GM21825 (cell line): ENCODE results near the gene FOXP1.
"Not testable (repeated sequence)": the region's sequence is repeated elsewhere in the genome, so short reads cannot be mapped to it uniquely, and the experiment has no call there.

ENCODE experiments used
- ATAC-seq: cut with Tn5 transposase; IDR thresholded peaks from one replicate; pipeline ENCODE4 v1.9.1; 2021; ENCODE audit warnings: mild to moderate bottlenecking, moderate library complexity; ENCODE audit not compliant: unreplicated experiment

The FOXP1 gene

GRCh38 chr3:71351403-71352149 lies 232.0 kb downstream of the FOXP1 start:
- ATAC-seq = no peak

GRCh38 chr3:71350998-71351397 lies 232.5 kb downstream of the FOXP1 start:
- ATAC-seq = no peak

- no peak for ATAC-seq
Measured at GRCh38 chr3:71348831-71349230, 234.7 kb downstream of the FOXP1 start.

GRCh38 chr3:71348001-71348632 lies 235.4 kb downstream of the FOXP1 start:
- no peak for ATAC-seq

- no peak for ATAC-seq
Measured at GRCh38 chr3:71346061-71346460, 237.5 kb downstream of the FOXP1 start.

- no peak for ATAC-seq
Measured at GRCh38 chr3:71345429-71346040, 238.0 kb downstream of the FOXP1 start.

- no peak for ATAC-seq
Measured at GRCh38 chr3:71341721-71342120, 241.8 kb downstream of the FOXP1 start.

GRCh38 chr3:71339049-71339448 lies 244.5 kb downstream of the FOXP1 start:
- ATAC-seq = no peak

GRCh38 chr3:71332813-71333212 lies 250.7 kb downstream of the FOXP1 start:
- ATAC-seq = no peak

GRCh38 chr3:71330909-71331308 lies 252.6 kb downstream of the FOXP1 start:
- no peak for ATAC-seq

- ATAC-seq = no peak
Measured at GRCh38 chr3:71330505-71330904, 253.0 kb downstream of the FOXP1 start.

GRCh38 chr3:71329817-71330216 lies 253.7 kb downstream of the FOXP1 start:
- ATAC-seq = no peak

- no peak for ATAC-seq
Measured at GRCh38 chr3:71328926-71329325, 254.6 kb downstream of the FOXP1 start.

- no peak for ATAC-seq
Measured at GRCh38 chr3:71327936-71328335, 255.6 kb downstream of the FOXP1 start.

- ATAC-seq = no peak
Measured at GRCh38 chr3:71325715-71326114, 257.8 kb downstream of the FOXP1 start.

GRCh38 chr3:71324224-71324623 lies 259.3 kb downstream of the FOXP1 start:
- ATAC-seq = not testable (repeated sequence)

GRCh38 chr3:71323558-71323957 lies 260.0 kb downstream of the FOXP1 start:
- no peak for ATAC-seq

GRCh38 chr3:71322154-71322553 lies 261.4 kb downstream of the FOXP1 start:
- ATAC-seq = no peak

- no peak for ATAC-seq
Measured at GRCh38 chr3:71319771-71320170, 263.8 kb downstream of the FOXP1 start.

GRCh38 chr3:71318458-71318827 lies 265.1 kb downstream of the FOXP1 start:
- no peak for ATAC-seq

- ATAC-seq = no peak
Measured at GRCh38 chr3:71317749-71318457, 265.6 kb downstream of the FOXP1 start.

GRCh38 chr3:71317140-71317539 lies 266.4 kb downstream of the FOXP1 start:
- no peak for ATAC-seq
